NCI-H82 (cell line): ENCODE measurements around the gene SORCS2.
A peak's percentile ranks its signal among the peaks of the same experiment; 100 is the strongest.

Experiments used
- DNase-seq: peaks from one replicate; lab custom pipeline; 2025; lab: John Stamatoyannopoulos, UW

SORCS2 gene

DNA sequence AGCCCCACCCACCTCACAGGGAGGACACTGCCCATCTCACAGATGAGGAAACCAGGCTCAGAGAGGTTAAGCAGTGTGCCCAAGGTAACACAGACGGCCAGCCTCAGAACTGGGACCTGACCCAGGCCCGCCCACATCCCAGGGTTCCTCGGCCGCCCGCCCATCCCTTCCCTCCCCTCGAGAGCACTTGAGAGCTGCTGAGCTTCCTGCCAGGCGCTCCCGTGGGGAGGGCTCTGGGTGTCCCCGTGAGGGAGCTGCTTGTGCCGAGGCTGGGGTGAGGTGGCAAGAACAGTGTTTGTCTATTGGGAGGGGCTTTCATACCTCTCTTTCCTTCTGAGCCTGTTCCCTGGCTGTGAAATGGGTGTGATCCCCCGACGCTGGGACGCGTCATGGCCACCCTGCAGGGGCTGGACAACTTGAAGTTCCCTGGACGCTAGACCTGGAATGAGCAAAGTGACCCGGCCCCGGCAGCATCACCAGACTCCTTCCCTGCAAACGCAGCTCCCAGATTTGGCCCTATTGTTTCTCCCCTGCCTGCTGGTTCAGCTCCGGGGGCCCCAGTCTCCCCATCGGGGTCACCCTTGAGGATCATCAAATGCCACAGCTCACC lies 542.4 kb downstream of the SORCS2 start:
- DNase-seq, result no peak

DNA sequence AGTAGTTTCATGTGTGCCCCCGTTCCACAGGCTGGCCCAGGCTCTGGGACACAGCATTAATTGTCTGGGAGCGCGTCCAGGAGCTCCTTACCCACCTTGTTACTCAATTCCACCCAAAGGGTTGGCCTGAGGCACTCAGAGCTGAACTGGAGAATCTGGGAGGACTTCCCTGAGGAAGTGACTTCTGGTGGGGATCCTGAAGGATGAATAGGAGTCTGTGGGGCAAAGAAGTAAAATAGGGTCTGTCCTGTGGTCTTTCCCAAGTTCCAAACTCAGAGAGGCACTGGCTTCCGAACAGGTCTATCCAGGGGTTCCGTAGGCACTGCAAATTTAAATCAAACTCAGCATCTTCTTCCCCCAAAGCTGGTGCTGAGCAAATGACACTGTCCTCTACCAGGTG lies 543.1 kb downstream of the SORCS2 start:
- no peak for DNase-seq

DNA sequence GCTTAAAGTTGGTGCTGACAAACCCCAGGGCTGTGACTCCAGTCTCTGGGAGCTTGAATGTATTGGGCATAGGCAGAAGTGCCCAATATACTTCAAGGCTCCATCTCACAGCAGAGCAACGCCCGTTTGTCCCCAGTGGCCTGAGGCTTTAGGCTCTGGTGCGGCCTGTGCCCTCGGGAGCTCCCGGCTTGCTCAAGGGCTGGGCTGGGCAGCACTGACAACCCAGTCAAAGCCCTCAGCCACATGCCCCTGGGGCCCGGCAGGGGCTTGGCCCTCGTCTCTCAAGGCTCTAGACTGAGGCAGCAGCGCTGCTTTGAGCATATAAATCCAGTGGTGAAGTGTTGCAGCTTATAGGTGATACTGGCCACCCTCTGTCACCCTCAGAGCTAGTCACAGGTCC lies 543.6 kb downstream of the SORCS2 start:
- no peak for DNase-seq

DNA sequence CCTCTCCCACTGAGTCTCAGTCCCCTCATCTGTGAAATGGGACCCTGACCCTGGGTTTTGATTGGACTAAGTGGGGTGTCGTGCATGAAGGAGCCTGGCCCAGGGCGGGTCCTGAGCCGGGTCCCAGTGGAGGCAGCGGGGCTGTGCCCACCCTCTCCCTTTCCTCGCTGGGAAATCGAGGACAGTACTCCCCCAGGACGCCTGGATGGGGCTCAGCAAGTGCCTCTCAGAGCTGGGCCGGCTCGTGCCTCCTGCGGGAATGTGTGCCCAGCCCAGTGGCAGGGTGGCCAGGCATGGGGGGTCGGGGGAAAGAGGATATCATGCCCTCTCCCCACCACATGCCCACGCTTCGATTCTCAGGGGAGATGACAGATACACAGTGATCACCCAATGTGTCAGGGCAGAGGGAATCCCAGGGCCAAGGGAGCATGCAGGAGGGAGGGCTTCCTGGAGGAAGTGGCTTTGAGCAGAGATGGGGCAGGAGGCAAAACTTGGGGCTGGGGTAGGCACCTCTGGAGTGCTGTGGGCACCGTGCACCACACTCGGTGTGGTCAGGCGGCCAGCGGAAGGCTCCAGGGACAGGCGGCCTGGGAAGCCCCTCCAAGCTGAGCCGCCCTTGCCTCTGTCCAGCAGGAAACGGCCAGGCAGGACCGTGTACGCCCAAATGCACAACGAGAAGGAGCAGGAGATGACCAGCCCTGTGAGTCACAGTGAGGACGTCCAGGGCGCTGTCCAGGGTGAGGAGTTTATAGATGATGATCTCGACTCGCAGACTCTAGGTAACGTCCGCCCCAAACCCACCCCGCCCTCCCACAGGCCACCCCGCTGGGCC lies 544.3 kb downstream of the SORCS2 start:
- DNase-seq, result no peak

DNA sequence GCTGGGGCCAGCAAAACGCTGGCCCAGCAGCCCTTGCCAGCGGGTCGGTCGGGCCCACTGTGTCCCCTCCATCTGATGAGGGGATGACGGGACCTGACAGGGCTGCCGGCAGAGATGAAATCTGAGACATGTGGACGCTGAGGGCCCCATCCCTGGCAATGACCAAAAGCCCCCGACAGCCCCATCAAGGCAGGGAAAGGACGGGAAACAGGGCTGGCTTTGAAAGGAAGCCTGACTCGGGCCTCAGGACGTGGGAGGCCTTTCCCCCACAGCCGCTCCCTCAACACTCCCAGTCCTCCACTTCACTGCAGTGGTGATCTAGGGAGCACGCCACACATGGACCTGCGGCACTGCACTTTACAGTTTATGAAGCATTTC lies 544.9 kb downstream of the SORCS2 start:
- no peak for DNase-seq

DNA sequence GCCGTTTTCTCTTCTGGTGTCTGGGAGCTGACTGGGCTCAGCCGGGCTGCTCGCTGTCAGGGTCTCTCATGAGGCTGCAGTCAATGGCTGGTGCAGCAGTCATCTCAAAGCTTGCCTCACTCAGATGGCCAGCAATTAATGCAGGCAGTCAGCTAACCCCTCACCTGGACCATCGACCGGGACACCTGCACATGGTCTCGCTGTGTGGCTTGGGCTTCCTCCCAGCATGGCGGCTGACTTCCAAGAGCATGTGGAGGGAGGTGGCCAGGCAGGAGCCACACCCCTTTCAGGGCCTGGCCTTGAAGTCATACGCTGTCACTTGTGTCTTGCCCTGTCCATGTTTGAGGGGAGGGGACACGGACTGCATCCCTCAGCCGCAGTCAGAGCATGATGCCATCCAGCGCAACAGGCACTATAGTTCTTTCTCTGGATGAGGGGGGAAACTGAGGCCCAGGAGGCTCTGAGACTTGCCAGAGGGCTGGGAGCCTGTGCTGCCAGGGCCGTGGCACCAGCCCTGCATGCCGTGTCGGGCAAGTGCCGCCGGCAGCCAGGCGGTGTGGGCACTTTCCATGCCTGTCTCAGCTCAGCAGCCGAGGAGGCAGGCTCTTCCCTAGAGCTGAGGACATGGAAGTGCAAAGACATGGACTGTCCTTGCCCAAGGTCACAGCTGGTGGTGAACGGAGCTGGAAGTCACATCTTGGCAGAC lies 545.6 kb downstream of the SORCS2 start:
- DNase-seq, result no peak

DNA sequence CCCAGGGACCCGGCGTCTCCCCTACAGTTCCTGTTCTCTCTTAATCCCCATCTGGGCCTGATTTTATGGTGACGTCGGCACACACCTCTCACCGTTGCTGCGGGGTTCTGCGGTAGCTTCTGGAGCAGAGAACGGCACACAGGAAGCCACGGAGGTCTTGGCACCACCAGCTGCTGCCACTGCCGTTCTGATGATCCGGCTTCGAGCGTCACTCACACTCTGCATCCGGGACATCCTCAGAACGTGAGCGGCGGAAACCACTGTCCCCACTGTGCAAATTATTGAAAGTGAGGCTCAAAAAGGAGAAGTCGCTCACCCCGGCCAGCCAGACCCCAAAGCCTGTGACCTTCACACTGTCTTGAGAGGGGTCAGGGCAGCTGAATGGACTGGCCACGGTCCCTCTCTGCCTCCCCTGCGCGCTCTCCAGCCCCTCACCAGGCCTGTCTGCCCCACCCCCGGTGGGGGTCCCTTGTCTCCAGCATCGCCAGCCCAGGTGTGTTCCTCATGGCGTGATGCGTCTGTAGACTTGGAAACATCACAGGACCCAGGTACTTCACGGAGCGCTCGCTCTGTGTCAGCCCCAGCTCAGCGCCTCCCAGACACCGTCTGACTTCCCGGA lies 546.2 kb downstream of the SORCS2 start:
- peak; percentile 3 for DNase-seq

DNA sequence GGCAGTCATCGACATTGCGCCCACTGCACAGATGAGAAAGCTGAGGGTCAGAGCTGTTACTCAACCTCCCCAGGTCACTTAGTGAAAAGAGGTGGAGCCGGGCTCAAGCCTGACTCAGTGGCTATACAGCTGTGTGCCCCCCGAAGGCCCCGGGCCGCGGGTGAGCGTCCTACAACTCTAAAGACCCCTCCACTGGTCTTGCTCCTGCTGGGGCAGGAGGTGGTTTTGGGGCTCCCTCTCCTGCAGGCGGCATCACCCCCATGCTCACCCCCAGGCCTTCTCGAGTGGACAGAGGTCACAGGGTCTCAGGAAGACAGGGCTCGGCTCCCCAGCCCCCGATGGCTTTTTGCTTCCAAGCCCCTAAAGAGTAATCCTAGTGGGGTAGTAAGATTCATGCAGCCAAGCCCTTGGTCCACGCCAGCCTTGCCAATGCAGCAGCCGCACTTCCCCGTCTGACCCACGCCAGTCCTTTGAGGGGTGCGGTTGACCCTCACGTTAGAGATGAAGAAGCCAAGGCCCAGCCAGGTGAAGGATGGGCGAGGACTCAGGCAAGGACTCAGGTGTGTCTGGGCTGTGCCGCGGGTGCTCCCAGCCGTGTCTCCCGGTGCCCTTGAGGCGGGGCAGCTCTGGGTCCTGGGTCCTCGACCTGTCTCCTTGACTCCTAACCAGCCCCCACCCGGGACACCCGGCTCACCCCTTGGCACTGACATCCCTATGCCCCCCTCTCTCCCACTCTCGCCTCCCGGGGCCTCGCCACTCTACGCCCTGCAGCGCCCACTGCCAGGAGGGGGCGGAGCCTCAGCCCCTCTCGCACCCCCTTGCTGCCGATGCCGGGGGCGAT lies 547.0 kb downstream of the SORCS2 start:
- no peak for DNase-seq

DNA sequence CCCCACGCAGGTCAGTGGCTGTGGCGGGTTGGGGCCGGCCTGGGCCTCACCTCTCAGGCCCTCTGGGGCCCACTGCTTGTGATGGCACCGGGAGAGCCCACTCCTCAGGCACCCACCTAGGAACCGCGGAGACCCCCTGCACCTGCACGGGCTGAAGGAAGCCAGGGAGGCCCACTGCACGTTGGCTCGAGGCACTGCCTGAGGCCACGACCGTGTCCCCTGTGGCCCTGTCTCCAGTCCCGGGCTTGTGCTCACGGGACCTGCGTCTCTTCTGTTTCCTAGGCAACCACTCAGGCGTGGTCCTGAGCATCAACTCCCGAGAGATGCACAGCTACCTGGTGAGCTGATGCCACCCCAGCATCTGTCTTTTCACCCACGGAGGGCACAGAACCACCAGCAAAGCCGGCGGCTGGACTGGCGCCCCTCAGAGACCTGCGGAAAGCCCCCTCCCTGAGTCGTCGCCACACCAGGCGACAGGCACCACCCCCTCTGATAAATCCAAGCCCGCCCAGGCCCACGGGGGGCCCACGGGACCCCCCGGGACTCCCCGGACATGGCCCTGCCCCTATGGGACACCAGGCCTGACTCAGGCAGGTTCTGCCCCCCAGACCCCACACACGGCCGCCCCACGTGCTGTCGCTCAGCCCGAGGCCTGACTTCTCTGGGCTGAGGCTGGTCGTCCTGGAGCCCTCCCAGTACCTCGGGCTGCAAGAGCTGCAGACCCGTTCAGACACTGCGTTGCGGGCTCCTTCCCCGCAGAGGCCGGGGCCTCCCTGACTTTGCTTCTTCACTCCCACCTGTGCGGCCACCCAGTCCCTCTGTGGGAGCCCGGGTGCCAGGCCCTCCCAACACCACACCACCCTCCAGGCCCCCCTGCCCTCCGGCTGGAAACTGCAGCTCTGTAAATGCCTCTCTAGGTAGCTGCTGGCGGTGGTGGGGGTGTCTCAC lies 547.9 kb downstream of the SORCS2 start:
- DNase-seq, result no peak

DNA sequence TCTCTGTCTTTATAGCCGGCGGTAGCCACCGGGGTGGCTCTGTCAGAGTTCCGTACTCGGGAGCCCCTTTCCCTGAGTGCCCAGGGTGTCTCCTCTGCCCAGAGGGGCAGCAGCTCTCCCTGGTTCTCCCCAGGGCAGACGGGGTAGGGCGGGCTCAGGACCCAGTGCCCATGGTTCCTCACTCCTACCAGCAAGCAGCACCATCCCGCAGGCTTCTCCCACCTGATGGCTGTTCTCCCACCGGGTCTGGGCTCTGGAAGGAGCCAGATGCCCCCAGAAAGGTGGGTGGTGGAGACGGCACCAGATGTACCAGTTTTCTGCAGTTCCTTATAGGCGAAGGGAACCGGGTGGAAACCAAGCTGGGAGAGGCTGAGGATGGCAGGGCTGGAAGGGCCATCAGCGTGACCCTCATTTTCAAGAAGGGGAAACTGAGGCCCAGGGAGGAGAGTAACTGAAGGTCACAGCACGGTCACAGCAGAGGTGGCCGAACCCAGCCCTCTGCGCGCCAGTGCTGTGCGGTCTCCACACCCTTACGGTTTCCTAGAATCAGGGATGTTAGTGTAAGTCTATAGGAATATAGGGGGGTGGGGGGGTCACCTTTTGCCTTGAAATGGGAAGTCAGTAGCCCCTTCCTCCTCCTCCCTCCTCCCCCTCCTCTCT lies 548.7 kb downstream of the SORCS2 start:
- no peak for DNase-seq

DNA sequence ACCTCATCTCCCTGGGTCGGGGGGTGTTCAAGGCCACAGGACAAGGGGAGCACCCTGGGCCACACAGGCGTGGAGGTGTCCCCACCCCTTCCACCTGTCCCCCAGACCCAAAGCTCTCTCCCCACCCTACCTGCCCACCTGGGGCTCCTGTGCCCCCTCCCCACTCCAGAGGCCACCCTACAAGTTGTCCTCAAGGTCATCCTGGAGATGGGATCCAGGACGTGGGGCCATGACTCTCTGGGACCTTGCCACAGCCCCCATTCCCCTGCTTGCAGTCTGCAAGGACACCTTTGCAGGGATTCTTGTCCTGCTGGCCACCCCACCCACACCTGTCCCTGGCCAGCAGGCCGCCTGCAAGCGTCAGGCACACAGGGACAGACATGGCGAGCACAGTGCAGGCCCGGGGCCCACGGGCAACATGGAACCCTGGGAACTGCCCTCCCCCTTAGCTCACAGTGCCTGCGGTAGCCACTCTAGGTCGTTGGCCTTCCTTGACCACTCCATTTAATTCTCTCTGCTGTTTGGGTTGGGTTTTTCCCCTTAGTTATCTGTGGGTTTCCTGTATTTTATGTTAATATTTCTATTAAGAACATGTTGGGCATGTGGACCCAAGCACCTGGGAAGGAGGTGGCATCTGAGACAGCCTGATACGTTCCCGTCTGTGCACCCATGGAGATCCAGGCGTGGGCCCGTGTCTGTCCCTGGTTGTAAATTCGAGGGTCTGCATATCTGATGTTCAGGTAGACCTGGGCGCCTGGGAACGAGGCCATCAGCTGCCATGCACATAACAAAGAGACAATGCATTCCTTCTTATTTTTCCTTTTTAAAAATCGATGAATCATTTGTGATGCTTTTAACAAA lies 549.8 kb downstream of the SORCS2 start:
- no peak for DNase-seq

DNA sequence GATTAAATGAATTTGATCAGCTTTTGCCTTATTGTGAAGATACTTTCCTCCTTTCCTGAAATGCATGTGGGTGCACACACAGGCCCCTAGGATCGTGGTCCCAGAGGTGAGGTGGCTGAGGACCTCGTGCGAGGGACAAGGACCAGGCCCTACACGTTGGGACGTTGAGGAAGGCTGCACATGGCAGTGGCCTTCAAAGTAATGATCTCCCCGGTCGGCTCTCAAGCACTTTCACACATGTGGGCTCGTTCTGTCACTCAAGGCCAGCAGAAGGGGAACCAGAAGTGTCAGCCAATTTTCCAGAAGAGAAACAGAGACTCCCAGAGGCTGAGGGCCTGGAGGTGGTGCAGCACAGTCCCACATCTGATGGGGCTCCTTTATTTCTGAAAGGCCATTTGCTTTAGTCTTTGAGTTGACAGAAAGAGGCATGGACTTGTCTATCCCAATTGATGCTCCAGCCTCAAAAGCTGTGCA lies 550.5 kb downstream of the SORCS2 start:
- no peak for DNase-seq

DNA sequence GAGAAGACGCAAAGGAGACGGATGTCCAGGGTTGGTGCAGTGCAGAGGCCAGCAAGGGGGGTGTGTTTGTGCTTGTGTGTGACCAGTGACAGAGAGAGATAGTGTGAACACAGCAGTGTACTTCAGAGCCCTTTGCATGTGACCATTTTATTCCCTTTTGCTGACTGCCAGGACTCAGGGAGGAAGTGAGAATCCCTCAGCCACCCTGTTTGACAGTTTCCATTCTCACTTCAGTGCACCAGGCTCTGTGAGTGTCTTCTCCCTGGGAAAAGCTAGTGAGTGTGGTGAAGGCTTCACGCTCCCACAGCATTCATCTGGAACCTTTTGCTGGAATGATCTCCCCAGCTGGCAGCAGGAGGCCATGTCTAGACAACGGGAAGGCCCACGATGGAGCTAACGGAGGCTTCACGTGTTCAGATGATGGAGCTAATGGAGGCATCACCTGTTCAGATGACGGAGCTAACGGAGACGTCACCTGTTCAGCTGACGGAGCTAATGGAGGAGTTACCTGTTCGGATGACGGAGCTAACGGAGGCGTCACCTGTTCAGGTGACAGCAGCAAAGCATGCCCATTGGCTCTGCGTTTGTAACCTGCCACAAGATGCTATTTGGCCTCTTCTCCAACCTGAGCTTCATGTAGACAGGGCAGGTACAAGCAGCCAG lies 551.9 kb downstream of the SORCS2 start:
- no peak for DNase-seq

DNA sequence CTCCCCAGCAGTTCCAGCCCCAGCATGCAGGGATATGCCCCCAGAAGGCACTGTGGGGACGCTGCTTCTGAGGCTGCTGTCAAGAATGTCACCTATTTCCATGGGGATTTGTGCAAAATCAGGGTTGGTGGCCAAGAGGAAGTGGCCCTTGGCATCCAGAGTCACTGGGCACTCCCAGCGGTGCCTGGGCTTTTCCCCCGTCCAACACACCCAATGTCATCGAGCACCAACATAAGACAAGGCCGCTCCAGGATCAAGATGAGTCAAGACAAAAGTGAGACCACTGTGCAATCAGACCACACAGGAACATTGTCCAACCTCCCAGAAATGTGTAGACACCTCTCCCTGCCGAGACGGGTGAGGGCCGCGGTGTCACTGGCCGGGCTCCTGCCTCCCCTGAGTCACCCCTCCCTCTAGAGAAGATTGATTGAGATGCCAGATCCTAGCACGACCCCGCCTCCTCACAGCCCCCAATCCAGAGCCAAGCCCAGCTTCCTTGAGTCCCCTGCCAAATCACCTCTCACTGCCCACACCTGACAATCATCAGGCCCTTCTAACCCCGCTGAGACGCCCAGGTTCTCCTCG lies 553.1 kb downstream of the SORCS2 start:
- no peak for DNase-seq

DNA sequence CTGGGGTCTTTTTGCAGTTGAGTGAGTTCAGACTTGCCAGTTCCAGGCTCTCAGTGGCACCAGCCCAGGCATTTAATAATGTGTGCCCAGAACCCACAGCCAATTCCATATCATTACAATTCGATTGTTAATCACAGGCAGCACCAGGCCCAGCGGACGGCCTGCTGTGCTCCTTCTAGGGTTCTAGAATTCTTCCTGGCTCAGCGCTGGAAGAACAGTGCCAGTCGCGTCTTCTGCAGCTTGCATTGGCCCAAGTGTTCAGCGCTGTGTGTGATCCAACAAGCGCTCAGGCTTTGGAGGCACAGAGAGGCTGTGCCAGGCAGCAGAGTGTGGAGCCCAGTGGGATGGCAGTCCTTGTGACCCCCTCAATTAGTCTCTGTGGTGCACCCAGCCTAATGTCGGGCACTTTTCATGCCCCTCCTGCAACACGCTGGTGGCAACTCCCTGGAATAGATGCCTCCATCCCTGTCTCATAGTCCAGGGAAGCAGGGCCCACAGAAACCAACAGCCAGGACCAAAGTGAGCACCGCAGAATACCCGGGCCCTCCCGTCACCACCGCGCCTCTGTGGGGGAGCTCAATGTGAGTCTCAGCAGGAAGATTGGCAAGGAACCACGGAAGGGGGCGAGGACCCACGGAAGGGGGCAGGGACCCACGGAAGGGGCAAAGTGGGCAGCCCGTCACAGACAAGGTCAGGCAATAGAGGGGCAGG lies 554.2 kb downstream of the SORCS2 start:
- DNase-seq, result no peak

DNA sequence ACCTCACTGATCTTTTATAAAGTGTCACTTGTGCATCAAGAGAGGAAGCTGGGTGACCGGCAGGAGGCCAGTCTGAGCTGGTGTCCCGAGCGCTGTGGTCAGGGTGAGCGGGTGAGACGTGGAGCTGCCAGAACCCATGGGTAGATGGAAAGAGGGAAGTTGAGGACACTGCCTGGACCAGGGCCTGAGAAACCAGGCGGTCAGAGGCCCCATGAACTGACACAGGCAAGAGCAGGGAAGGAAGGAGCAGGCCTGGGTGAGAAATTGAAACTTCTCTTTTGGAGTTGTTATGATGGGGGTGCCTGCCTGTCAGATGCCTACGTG lies 554.7 kb downstream of the SORCS2 start:
- DNase-seq, result no peak

DNA sequence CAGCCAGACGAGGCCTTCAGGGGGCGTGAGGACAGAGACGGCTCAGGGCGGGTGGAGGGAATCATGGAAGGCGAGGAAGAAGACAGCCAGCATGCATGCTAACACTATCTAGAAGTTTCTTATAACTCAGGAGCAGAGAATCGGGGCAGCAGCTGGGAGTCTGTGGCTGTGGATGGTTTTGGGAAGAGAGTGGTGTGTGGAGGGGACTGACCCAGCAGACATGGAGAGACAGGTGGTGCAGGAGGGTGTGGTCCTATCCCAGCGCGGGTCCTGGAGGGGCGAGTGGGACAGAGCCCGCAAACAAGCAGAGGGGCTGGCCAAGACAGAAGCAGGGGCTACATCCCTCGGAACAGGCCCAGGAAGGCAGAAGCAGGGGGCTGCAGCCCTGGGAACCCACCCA lies 555.2 kb downstream of the SORCS2 start:
- no peak for DNase-seq

DNA sequence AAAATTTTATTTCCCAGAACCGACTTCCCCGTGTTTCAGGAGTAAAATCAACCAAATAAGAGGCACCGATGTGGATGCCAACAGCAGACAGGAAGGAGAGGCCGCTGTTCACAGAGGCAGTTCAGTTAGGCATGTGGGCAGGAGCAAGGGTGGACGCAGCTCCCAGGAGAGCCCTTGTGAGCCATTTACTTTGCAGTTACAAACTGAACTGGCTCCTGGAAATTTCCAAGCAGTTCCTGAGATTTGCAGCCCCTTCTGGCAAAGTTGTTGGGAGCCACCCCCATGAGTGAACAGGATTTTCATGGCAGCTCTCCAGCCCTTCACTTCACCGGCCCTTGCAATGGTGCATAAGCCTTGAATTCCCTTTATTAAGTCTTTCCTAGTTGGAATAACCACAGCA lies 558.2 kb downstream of the SORCS2 start:
- DNase-seq, result no peak
